ENCODE measurements around the gene BCAR3.

- TF ChIP-seq POLR2A (IDR thresholded peaks at IDR 0.05) = no peak
- no peak for TF ChIP-seq CTCF (IDR thresholded peaks at IDR 0.05)
- no peak for TF ChIP-seq POLR2AphosphoS5 (IDR thresholded peaks at IDR 0.05)
Measured at GRCh38 chr1:93638981-93639380, 42.7 kb downstream of the BCAR3 start.

Data from prostate gland (tissue), 2 donors.